B cell (primary cell): ENCODE data around the gene PITRM1.

Experiments used
- EZH2 ChIP-seq: IDR thresholded peaks from 2 replicates; pipeline ENCODE4 v1.6.1; 2012; ENCODE audit warnings: borderline replicate concordance, low read depth, mild to moderate bottlenecking, moderate library complexity, low read length; ENCODE audit not compliant: insufficient read depth, poor library complexity, severe bottlenecking
- TF ChIP-seq, protein P1 (sequence below): fragments of 200-600 bp; IDR thresholded peaks from one replicate; pipeline ENCODE4 v1.8.0; 2022; ENCODE audit warnings: antibody characterized with exemption, mild to moderate bottlenecking

GRCh38 chr10:3113343-3113720 is 59.2 kb downstream of the PITRM1 start:
- no peak for TF ChIP-seq EZH2
- TF ChIP-seq, protein P1, sequence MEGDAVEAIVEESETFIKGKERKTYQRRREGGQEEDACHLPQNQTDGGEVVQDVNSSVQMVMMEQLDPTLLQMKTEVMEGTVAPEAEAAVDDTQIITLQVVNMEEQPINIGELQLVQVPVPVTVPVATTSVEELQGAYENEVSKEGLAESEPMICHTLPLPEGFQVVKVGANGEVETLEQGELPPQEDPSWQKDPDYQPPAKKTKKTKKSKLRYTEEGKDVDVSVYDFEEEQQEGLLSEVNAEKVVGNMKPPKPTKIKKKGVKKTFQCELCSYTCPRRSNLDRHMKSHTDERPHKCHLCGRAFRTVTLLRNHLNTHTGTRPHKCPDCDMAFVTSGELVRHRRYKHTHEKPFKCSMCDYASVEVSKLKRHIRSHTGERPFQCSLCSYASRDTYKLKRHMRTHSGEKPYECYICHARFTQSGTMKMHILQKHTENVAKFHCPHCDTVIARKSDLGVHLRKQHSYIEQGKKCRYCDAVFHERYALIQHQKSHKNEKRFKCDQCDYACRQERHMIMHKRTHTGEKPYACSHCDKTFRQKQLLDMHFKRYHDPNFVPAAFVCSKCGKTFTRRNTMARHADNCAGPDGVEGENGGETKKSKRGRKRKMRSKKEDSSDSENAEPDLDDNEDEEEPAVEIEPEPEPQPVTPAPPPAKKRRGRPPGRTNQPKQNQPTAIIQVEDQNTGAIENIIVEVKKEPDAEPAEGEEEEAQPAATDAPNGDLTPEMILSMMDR = no peak
